ENCODE measurements around the gene PNPLA6.
A peak's percentile ranks its signal among the peaks of the same experiment; 100 is the strongest.

The PNPLA6 gene

DNA sequence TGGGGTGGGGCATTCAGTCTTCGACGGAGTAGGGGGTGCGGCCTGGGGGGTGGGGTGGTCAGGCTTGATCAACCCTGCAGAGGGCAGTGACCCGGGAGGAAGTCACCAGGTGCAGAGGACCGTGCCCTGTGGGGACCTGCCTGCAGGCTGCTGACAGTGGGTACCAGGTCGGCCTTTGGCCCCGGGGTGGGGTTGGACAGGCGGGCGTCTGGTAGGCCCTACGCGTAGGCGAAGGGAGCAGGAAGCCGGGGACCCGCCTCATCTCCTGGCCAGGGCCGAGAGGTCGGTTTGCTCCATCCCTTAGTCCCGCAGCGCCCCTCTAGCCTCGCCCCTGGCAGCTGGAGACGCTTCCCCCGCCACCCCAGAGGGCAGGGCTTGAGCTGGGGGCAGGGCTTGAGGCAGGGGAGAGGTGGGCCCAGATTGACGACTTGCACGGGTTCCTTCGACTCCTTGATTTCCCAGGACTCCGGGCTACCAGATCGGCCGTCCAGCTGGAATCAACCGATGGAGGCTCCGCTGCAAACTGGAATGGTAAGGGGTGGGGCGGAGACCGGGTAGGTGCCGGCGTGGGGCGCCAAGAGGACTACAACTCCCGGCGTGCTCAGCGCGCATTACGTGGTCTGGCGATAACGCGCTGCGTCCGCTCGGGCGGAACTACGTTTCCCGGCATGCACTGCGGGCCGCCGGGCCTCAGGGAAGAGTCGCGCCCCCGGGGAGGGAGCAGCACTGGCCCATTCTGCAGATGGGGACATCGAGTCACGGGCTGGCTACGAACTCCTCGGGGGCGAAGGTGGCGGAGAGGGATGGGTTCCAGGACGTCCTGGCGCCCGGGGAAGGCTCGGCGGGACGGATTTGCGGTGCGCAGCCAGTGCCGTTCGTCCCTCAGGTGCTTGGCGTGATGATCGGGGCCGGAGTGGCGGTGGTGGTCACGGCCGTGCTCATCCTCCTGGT lies at the start of gene PNPLA6:
Gene PNPLA6, plus strand, starts transcription at position 671 of the 951 bp plus-strand sequence. Its CDS starts 72 bp downstream, at position 743.
- DNase-seq, result peak; percentile 92

DNA sequence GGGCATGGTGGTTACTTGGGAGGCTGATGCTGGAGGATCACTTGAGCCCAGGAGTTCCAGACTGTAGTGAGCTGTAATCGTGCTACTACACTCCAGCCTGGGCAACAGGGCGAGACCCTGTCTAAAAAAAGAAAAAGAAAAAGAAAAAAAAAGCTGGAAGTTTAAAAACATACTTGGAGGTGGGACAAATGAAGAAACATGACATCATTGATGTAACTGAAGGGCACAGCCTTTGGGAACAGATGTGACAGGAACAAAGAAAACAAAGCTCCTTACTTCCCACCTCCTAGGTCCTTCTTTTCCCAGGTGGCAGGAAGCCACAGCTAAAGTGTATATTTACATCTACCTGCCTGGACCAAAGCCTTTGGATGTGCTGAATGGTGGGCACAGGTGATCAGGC lies 48.6 kb upstream of the PNPLA6 start:
- DNase-seq, result no peak

DNA sequence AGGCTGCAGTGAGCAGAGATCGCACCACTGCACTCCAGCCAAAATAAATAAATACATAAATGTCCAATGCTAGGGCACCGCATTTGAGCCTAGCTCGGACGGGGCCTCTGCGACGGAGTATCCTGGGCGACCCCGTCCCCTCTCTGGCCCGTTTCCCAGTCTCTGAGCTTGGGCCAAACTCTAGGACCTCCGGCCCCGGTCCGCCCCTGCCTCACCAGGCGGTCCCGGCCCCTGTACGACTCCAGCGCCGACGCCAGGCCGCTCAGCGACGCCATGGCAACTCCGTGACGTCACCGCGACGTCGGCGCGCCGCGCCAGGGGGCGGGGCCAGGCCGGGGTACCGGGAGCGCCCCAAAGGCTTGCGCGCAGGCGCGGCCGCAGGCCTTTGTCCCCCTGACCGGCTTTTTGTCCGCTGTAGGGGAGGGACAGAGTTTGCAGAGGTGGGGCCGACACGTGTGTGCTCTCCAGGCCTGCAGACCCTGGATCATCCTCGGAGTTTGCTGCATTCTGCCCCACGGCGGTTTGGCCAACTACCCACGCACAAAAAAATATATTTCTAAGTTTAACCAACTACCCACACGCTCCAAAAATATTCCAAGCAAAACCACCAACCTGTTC lies 46.7 kb upstream of the PNPLA6 start, which contains the start of gene PEX11G:
Gene PEX11G, minus strand, starts transcription at position 300 of the 618 bp plus-strand sequence. Its CDS starts 25 bp downstream, at position 275.
- DNase-seq, result peak; percentile 85

GRCh38 chr19:7489609-7490044 lies 45.9 kb upstream of the PNPLA6 start:
- DNase-seq, result no peak

DNA sequence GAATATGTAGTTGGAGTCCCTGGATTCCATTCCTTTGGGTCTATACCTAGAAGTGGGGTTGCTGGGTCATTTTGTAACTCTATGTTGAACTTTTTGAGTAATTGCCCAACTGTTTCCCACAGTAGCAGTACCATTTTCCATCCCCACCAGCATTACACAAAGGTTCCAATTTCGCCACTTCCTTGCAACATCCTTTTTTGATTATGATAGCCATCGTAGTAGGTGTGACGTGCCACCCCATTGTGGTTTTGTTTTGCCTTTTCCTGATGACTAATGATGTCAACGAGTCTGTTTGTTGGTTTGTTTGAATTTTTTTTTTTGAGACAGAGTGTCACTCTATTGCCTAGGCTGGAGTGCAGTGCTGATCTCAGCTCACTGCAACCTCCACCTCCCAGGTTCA lies 43.4 kb upstream of the PNPLA6 start:
- DNase-seq, result no peak

DNA sequence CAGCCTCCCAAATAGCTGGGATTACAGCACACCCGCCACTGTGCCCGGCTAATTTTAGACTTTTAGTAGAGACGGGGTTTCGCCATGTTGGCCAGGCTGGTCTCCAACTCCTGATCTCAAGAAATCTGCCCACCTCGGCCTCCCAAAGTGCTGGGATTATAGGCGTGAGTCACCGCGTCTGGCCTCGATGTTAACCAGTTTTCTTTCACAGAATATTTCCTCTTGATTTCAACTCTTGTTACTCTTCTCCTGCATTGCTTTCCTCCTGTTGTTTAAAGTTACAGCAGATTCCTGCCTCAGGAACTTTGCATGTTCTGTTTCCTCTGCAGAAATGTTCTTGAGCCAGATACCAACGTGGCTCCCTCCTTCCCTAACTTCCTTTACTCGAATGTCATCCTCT lies 43.0 kb upstream of the PNPLA6 start:
- DNase-seq, result no peak

- no peak for DNase-seq
These were observed 41.0 kb upstream of the PNPLA6 start for GRCh38 chr19:7494416-7495098.

- no peak for DNase-seq
These were observed 38.2 kb upstream of the PNPLA6 start for GRCh38 chr19:7497292-7497691.

DNA sequence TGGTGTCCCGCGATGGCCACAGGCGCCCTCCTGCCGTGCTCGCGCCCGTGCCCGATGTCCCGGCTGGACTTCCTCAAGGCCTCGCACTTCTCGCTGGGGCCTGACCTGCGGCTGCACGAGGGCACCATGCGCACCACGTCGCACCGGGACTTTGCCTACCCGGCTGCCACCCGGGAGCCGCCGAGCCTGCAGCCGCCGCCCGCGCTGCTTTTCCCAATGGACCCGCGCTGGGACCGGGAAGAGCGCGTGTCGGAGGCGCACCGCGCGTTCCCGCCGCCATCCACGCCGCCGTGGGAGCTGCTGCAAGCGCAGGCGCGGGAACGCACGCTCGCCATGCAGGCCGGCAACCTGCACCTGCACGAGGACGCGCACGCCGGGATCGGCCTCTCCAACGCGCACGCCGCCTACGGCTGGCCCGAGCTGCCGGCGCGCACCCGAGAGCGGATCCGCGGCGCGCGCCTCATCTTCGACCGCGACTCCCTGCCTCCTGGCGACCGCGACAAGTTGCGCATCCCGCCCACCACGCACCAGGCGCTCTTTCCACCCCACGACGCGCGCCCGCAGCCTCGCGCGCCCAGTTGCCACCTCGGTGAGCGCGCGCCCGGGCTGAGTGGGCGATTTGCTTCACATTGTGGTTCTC lies 34.6 kb upstream of the PNPLA6 start:
- DNase-seq, result peak; percentile 62

GRCh38 chr19:7502552-7502951 lies 33.0 kb upstream of the PNPLA6 start:
- no peak for DNase-seq

GRCh38 chr19:7504684-7505083 lies 30.8 kb upstream of the PNPLA6 start:
- DNase-seq, result no peak

- no peak for DNase-seq
These were observed 30.2 kb upstream of the PNPLA6 start for GRCh38 chr19:7505288-7505681.

- no peak for DNase-seq
These were observed 29.7 kb upstream of the PNPLA6 start for GRCh38 chr19:7505682-7506384.

GRCh38 chr19:7506385-7507328 lies 28.9 kb upstream of the PNPLA6 start:
- peak; percentile 86 for DNase-seq

DNA sequence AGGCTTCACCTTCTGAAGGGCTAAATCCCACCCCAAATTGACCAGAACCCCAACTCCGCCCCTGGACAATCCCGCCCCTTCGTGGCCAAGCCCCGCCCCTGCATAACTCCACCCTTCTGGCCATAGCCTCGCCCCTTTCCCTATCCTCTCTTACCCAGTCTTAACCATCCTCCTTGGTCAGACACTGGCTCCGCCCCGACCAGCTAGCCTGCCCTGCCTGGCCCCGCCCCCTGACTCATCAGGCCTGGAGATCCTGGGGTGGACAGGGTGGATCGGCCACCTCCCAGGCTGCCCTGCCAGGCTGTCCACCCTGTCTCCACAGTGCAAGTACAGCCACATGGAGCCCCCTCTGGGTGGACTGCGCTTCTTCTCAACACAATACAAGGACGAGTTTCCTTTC lies 27.6 kb upstream of the PNPLA6 start:
- DNase-seq, result peak; percentile 92

GRCh38 chr19:7509625-7510024 lies 25.9 kb upstream of the PNPLA6 start:
- DNase-seq, result no peak

DNA sequence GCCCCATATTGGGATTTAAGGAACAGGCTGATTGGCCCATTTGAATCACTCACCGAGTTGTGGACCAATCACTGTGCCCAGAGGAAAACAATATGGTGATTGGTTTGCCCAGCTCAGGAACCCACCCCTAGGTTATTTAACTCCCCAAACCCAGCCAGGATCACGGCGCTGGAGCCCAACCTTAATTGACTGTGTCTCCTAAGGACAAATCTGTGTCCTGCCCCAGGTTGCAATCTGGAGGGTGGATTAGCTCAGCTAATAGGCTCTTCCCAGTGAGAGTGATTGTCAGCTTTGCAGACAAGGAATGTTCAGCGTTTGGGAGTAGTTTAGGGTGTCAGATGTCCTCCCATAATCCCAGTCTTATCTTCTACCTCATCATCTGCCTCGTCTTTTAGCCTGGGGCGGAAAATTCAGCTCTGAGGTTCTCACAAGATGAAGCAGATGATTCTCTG lies 23.1 kb upstream of the PNPLA6 start:
- DNase-seq, result peak; percentile 60

GRCh38 chr19:7513809-7514642 lies 21.5 kb upstream of the PNPLA6 start:
- no peak for DNase-seq

DNA sequence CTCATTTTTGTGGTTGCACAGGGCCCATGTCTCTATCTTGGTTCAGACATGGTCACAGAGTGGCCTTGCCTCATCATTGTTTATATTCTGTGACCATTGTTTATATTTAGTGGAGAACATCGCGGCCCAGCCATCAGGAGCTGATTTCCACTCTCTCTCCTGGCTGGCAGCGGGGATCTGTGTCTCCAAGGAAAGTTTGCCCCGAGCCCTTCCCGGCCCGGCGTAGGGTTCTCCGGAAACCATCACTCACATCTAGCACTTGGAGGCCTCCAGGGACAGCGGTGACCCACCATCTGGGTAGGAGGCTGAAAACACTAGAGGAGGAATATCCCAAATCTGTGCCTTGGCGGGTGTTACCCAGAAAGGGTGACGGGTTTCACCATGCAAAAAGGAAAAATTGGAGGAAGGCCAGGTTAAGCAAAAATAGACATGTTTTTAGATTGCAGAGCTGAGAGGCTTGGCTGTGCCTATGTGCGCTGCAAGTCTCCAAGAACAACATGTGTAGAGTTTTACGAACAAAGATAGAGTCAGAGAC lies 20.3 kb upstream of the PNPLA6 start:
- DNase-seq, result no peak

All from EL (cell line).